ENCODE data around the gene PEX3.

PEX3 gene

DNA sequence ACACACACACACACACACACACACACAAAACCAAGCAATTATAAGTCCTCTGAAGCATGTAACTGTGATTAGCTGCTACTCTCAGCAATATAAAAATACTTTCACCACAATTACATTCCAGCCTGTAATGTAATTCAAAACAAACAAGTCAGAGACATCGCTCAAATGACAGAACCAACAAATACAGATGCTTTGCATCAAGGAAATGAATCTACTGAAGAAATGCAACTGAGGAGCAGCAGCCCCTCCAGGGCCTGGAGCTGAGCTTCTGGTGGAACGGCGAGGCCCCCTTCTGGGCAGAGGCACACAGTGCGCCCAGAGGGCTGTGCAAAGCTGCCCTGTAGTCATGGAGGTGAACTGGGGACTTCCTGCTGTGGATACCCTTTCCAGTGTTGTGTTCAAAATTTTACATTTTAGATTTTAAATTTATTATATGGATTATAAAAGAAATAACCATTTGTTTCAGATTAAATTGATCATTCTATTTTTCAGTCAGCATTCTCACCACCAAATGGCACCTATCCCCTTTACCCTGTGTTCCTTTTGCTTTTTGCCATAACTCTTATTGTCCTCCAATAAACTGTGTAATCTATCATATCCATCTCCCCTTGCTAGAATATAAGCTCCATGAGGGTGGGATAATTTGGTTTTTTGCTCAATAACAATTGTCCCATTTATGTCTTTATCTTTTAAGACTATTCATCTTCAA lies 23.3 kb upstream of the PEX3 start:
- DNase-seq (peak; percentile 77), ATAC-seq (ENCODE audit: insufficient read depth, low read depth) (peak; percentile 100)
- H3K36me3 ChIP-seq (ENCODE audit: insufficient read depth, low read length): peaks cover 16% of the 10 kb centered on the region; the same call in 1 of the 2 replicates
- H3K9ac ChIP-seq (ENCODE audit: low read depth, low read length): no peak overlapping the region
- H4K20me1 ChIP-seq (ENCODE audit: insufficient read depth, low read length): no peaks in the 10 kb centered on the region
- no peak overlapping the region for H3K4me2 ChIP-seq (ENCODE audit: insufficient read depth, low read length)
- H3K79me2 ChIP-seq (ENCODE audit: insufficient read depth, low read length): no peaks in the 10 kb centered on the region
- H3K4me1 ChIP-seq (ENCODE audit: insufficient read depth, low read length): no peaks in the 10 kb centered on the region
- H3K27ac ChIP-seq (ENCODE audit: low read length): no peak overlapping the region
- no peak overlapping the region for H2AFZ ChIP-seq (ENCODE audit: low read depth, low read length)
- no peak overlapping the region for H3K4me3 ChIP-seq (ENCODE audit: low read depth in 1 of 2, low read length in 2 of 2)
- TF ChIP-seq EZH2 (IDR thresholded peaks at IDR 0.05; ENCODE audit: borderline replicate concordance, low read depth, low read length, severe bottlenecking): no peak
- TF ChIP-seq, protein P1, sequence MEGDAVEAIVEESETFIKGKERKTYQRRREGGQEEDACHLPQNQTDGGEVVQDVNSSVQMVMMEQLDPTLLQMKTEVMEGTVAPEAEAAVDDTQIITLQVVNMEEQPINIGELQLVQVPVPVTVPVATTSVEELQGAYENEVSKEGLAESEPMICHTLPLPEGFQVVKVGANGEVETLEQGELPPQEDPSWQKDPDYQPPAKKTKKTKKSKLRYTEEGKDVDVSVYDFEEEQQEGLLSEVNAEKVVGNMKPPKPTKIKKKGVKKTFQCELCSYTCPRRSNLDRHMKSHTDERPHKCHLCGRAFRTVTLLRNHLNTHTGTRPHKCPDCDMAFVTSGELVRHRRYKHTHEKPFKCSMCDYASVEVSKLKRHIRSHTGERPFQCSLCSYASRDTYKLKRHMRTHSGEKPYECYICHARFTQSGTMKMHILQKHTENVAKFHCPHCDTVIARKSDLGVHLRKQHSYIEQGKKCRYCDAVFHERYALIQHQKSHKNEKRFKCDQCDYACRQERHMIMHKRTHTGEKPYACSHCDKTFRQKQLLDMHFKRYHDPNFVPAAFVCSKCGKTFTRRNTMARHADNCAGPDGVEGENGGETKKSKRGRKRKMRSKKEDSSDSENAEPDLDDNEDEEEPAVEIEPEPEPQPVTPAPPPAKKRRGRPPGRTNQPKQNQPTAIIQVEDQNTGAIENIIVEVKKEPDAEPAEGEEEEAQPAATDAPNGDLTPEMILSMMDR (IDR thresholded peaks at IDR 0.05; ENCODE audit: borderline replicate concordance, extremely low read depth, low read length, poor library complexity, severe bottlenecking): peak; percentile 96
- no peaks in the 10 kb centered on the region for H3K9me3 ChIP-seq (ENCODE audit: insufficient read depth, low read length, severe bottlenecking)
- no peaks in the 10 kb centered on the region for H3K27me3 ChIP-seq (ENCODE audit: insufficient read depth, low read length, poor library complexity)

DNA sequence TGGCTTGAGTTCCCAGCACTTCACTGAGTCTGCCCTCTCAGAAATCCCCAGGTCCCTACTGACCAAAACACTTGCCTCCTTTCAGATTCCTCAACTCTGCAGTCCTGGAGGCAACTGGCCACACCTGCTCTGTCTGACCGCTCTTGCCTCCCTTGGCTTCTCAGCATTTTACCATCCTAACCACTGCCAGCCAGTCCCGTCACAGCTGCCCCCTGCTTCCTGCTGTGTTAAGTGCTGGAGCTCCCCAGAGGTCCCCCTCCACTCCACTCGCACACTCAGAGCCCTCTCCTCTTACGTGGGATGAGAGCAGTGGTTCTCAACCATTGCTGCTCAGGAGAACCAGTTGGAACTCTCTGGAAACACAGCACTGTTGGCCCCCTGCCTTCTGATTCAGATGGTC lies 20.6 kb upstream of the PEX3 start:
- Histone ChIP-seq H4K20me1 (ENCODE audit: insufficient read depth, low read length) (no peaks in the 10 kb centered on the region), H3K4me1 (ENCODE audit: insufficient read depth, low read length) (no peaks in the 10 kb centered on the region), H3K4me3 (ENCODE audit: low read depth in 1 of 2, low read length in 2 of 2) (no peak overlapping the region), H3K9ac (ENCODE audit: low read depth, low read length) (no peak overlapping the region), H3K79me2 (ENCODE audit: insufficient read depth, low read length) (no peaks in the 10 kb centered on the region), H3K4me2 (ENCODE audit: insufficient read depth, low read length) (no peak overlapping the region), H3K9me3 (ENCODE audit: insufficient read depth, low read length, severe bottlenecking) (no peaks in the 10 kb centered on the region), H3K27me3 (ENCODE audit: insufficient read depth, low read length, poor library complexity) (no peaks in the 10 kb centered on the region), H2AFZ (ENCODE audit: low read depth, low read length) (no peak overlapping the region), H3K36me3 (ENCODE audit: insufficient read depth, low read length) (peaks cover 31% of the 10 kb centered on the region), H3K27ac (ENCODE audit: low read length) (no peak overlapping the region)
- TF ChIP-seq, protein P1 (IDR thresholded peaks at IDR 0.05; ENCODE audit: borderline replicate concordance, extremely low read depth, low read length, poor library complexity, severe bottlenecking): no peak
- TF ChIP-seq EZH2 (IDR thresholded peaks at IDR 0.05; ENCODE audit: borderline replicate concordance, low read depth, low read length, severe bottlenecking): no peak
- no peak for DNase-seq
- no peak for ATAC-seq (ENCODE audit: insufficient read depth, low read depth)

DNA sequence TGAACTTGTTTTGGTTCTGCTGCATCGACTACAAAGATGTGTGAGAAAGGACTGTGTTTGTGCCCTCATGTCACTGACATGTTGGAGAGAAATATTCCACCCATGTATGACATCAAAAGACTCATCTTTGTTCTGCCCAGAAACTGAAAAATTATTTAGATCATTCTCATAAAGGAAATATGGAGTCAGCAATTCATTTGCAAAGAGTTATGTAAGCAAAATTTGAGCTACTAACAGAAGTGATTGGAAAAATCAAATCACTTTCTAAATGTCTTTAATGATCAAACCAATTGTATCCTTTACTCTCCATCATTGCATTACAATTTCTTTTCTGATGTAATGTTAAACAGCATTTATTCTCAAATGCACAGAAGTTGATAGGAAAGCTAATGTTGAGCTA lies 19.4 kb upstream of the PEX3 start:
- no peak overlapping the region for H2AFZ ChIP-seq (ENCODE audit: low read depth, low read length)
- no peak for ATAC-seq (ENCODE audit: insufficient read depth, low read depth)
- TF ChIP-seq, protein P1 (IDR thresholded peaks at IDR 0.05; ENCODE audit: borderline replicate concordance, extremely low read depth, low read length, poor library complexity, severe bottlenecking): no peak
- no peak for TF ChIP-seq EZH2 (IDR thresholded peaks at IDR 0.05; ENCODE audit: borderline replicate concordance, low read depth, low read length, severe bottlenecking)
- no peaks in the 10 kb centered on the region for H3K79me2 ChIP-seq (ENCODE audit: insufficient read depth, low read length)
- H3K36me3 ChIP-seq (ENCODE audit: insufficient read depth, low read length): peaks cover 36% of the 10 kb centered on the region
- no peaks in the 10 kb centered on the region for H4K20me1 ChIP-seq (ENCODE audit: insufficient read depth, low read length)
- no peak overlapping the region for H3K9ac ChIP-seq (ENCODE audit: low read depth, low read length)
- H3K27me3 ChIP-seq (ENCODE audit: insufficient read depth, low read length, poor library complexity): no peaks in the 10 kb centered on the region
- no peak overlapping the region for H3K27ac ChIP-seq (ENCODE audit: low read length)
- no peak for DNase-seq
- no peak overlapping the region for H3K4me2 ChIP-seq (ENCODE audit: insufficient read depth, low read length)
- H3K4me1 ChIP-seq (ENCODE audit: insufficient read depth, low read length): no peaks in the 10 kb centered on the region
- H3K4me3 ChIP-seq (ENCODE audit: low read depth in 1 of 2, low read length in 2 of 2): no peak overlapping the region
- no peaks in the 10 kb centered on the region for H3K9me3 ChIP-seq (ENCODE audit: insufficient read depth, low read length, severe bottlenecking)

Measured in DND-41 (cell line).